CD4-positive, alpha-beta T cell treated with Interleukin-17A for 4 hours (primary cell): Measurements from ENCODE around the gene SLC26A9.

Experiments
- DNase-seq: peaks from one replicate; pipeline ENCODE4 v3.0.0-alpha.2; 2020; ENCODE audit warnings: mixed read lengths

The SLC26A9 gene

GRCh38 chr1:205943245-205943644 is at the start of gene SLC26A9:
TSS of gene SLC26A9 (minus strand) at chr1:205943456. CDS start at chr1:205935820, 7,636 bp downstream.
- no peak for DNase-seq

DNA sequence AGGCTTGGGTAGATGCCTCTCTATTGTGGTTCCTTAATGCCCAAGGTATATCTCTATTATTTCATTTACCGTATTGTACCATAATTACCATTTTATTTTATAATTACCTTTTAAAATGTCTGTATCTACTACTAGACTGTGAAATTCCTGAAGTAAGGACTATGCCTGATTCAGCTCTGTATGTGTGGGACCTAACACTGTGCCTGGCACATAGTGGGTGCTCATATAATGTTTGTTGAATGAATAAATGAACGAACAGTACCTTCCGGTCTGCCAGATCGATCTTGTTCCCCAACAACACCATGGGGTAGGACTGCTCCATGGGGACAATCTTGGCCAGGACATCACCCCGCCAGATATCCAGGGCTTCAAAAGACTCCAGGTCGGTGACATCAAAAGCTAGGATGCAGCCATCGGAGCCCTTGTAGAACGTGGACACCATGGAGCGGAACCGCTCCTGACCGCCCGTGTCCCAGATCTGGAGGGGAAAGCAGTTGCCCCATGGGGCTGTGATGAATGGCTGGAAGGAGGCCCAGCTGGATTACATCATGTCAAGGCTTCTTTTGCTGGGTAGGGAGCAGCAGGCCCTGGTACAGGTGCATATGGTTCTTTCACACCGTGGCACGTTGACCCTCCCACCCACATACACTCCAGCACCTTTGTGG is 49.1 kb upstream of the SLC26A9 start:
- DNase-seq = no peak

DNA sequence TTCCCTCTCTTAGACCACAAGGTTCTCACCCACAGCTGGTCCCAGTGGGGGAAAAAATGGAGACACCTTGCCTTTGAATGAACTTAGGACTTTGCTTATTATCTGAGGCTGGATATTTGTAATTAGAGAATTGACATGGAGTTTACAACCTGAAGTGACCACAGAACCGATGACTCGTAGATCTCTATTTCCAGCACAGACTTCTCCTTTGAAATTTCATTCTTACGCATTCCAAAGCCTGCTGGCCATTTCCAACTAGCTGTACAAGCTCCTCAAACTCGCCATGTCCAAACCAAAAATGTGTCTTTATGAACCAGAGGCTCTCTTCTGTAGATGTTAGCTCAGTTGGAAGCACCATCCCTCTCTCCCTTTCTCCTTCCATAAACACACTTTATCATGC is 48.0 kb upstream of the SLC26A9 start:
- no peak for DNase-seq

DNA sequence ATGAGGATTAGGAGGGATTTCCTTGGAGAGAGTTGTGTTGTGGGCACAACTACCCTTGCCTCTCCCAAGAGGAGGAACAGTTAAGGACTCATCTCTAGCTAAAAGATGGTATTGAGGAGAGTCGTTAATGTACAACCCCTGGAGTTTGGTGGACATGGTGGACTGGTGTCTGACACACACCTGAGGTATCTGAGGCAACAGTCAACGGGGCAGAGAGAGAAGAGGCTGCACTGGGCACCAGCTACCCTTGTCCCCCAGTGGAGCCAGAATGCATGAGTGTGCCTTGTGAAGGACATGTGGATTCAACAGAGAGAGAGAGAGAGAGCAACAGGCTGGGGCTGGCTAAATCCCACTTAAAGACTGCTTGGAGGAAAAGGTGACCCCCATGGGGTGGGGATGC is 47.0 kb upstream of the SLC26A9 start:
- DNase-seq = no peak

GRCh38 chr1:205989786-205990185 is 46.5 kb upstream of the SLC26A9 start:
- no peak for DNase-seq

GRCh38 chr1:205988585-205988995 is 45.3 kb upstream of the SLC26A9 start:
- DNase-seq = no peak

DNA sequence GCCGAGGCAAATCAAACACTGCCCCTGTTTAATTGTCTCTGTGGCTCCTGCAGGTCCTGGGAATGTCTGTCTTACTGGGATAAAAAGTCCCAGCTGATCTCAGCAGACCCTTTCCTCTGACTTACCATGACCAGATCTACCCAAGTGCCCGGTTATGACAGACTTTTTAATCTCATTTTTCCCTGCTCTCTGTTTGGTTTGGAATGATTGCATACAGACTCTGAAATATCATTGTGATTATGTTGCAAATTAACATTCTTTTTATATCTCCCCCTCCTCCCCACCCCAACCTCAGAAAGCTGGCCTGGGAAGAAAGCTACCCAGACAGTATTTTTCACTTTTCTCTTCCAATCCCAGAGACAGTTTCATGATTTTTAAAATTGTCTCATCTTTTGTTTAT is 43.6 kb upstream of the SLC26A9 start:
- no peak for DNase-seq

- DNase-seq = no peak
Observed at GRCh38 chr1:205986292-205986691, 43.0 kb upstream of the SLC26A9 start.

DNA sequence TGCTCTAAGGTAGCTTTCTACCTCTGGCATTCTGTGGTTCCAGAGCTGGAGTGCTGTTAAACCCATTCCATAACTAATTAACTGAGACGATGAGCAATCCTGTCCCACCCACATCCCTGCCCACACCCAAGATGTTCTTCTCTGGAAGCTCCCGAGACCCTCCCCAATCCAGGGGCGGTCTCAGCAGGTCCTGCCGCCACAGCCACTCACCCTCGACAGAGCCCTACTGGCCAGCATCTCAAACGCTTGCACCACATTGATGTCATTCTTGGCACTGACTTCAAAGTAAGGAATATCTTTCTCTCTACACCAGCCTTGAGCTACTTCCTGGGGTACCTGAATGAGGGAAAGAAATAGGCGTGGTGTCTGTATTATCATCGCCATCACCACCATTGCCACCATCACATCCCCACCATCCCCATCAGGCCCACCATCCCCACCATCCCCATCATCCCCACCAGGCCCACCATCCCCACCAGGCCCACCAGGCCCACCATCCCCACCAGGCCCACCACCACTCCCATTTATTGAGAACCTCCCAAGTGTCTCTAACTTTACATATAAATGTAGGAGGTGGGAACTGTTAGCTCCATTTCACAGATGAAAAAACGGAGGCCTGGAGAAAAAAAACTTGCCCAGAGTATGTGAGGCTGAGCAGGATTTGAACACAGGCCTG is 42.2 kb upstream of the SLC26A9 start:
- no peak for DNase-seq

DNA sequence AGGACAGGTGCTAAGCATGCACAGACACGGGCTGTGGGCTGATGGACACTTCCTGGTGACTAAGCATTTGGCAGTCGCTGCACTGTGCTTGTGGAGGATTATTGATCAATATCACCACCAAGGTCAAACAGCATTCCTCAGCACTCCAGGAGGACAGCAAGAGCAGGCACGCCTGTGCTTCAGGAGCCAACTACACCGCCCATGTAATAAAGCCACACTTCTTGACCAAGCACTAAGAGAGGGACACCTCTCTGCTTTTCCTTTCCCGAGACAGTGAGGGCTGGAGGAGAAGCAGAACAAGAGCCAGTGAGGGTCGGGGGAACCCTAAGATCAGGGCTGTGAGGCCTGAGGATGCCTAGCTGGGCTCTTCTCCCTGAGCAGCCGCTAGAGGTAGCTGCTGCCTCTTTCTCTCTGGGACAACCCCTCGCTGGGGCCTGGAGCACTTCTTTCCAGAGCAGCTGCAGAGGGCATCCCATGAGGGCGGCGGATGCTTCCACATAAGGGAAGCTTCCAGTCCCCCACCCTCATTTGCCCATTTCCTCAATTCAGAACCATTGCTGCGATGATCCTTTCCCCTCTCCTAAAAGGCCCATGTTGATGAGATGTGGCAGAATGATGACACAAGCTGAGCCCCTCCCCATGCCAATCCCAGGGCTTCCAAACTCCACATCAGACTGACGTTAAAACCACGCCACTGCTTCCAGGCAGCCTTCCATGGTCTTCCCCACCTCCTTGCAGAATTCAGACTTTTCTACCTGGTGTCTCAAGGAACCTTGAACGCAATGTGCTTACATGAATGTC is 40.9 kb upstream of the SLC26A9 start:
- DNase-seq = no peak

DNA sequence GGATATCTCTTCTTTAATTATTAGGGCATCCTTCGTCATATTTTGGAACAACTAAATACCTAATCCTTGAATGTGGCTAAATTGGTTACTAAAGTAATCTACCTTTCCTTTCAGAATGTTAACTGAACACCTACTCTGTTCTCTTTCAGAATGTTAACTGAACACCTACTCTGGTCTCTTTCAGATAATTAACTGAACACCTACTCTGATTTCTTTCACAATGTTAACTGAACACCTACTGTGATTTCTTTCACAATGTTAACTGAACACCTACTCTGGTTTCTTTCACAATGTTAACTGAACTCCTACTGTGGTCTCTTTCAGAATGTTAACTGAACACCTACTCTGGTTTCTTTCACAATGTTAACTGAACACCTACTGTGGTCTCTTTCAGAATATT is 38.0 kb upstream of the SLC26A9 start:
- no peak for DNase-seq

- DNase-seq = no peak
Observed at GRCh38 chr1:205980237-205980870, 37.1 kb upstream of the SLC26A9 start.

GRCh38 chr1:205979301-205979700 is 36.0 kb upstream of the SLC26A9 start:
- DNase-seq = no peak

DNA sequence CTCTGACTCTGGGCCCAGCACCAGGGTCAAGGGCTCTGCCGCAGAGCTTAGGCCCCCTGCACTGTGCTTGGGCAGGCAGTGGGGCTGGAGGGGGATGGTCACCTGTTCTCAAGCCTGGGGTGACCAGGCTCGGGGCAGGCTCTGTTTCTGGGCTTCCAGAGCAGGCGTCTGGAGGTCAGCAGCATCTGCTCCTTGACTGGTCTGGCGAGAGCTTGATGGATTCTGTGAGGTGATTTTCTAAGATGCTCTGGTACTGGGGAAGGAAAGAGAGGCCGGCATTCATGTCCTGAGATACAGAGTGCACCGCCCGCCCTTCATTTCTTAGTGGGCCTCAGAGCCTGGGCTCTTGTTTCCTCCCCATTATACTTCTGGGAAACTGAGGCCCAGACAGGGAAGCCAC is 35.4 kb upstream of the SLC26A9 start:
- no peak for DNase-seq

- peak; percentile 84 for DNase-seq
Observed at GRCh38 chr1:205977402-205978014, 34.3 kb upstream of the SLC26A9 start.

DNA sequence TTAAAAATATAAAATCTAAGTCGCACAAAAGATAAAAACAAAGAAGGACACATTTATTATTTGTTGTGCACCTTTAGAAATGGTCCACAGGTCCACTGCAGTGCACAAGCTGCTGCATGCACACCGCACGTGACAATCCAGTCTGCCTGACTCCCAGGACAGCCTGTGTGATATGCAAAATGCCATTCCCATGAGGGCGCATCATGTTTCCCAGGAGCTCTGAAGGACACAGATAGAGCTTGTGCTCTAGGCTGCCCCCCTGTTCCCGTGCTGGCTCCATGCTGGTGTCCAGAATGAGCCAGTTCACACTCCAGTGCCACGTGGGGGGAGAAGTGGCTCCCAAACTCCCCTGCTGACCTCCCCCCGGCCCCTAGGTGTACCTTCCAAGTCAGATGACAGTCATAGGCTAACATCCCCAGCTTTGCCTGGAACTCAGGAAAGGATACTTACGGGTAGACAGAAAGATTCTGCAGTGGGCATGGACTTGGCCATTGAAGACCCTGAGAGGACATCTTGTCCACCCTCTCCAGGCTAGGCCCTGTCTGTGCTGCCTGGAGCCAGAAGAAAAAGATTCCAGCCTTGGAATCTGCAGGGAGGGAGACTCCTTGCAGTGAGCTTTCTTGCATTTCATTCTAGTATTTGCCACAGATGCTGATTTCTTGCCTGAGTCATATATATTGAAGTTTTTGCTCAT is 33.6 kb upstream of the SLC26A9 start:
- DNase-seq = no peak

DNA sequence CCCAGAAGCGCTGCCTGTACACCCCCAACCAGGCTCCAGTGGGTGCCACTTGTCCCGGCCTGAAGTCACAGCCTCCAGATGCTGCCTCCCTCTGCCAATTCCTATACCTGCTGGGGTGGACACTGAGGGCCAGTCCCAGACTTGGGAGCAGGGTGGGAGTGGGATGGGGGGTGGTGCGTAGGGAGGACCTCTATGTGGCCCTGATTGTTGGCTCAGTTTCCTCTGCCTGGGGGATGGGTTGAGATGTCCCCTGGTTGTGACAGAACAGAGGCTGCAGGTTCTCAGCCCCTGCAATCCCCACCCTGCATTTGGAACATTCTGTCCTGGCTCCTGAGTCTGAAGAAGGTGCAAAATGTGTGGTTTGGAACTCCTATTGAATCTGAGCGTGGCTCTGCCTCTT is 32.8 kb upstream of the SLC26A9 start:
- DNase-seq = no peak

DNA sequence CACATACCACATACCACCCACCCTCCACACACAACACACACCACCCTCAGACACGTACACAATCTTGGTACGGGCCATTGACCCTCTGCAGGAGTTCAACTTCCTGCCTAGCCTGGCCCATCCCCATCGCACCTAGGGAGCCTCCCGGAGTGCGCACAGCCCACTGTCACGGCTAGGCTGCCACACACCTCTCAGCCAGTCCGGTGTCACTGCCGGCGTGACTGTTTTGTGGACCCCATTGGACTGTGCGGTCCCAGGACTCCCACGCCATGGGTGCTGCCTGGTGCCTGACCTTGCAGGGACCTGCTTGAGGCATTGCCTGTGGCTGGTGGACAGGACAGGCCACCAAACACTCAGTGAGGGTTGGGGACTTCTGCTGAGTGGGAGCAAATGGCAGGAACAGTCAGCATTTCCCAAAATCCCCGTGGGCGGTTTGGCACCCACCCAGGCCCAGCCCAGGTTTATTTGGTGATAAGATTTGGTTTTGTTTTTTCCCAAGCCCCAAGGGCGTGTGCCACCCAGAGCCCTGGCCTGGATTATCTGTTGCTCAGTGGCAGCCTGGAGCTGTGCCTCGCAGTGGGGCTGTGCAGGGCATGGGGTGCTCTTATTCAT is 32.2 kb upstream of the SLC26A9 start:
- no peak for DNase-seq

GRCh38 chr1:205974712-205975111 is 31.5 kb upstream of the SLC26A9 start:
- DNase-seq = no peak

GRCh38 chr1:205973377-205974232 is 30.3 kb upstream of the SLC26A9 start:
- no peak for DNase-seq
